Fibroblast of gingiva (primary cell): Measurements from ENCODE around the gene PAPPA2.
"Not testable (repeated sequence)": the region's sequence is repeated elsewhere in the genome, so short reads cannot be mapped to it uniquely, and the experiment has no call there.

ENCODE experiments used
- DNase-seq: peaks from one replicate; pipeline ENCODE4 v3.0.0-alpha.2; 2011; ENCODE audit warnings: low read depth

PAPPA2 gene

DNA sequence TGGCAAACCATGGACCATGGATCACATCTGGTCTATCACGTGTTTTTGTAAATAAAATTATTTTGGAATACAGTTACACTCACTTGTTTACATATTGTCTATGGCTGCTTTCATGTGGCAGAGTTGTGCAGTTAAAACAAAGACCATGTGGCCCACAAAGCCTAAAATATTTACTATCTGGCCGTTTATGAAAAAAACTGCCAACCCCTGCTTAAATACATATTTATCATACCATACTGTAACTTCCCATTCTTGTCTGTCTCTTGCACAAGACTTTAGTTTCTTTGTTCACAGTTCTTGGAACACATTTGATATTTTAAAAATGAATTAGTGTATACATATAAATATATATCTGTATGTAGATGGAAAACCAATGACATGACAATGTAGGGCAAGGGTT, 141.5 kb downstream of the PAPPA2 start:
- DNase-seq: no peak

DNA sequence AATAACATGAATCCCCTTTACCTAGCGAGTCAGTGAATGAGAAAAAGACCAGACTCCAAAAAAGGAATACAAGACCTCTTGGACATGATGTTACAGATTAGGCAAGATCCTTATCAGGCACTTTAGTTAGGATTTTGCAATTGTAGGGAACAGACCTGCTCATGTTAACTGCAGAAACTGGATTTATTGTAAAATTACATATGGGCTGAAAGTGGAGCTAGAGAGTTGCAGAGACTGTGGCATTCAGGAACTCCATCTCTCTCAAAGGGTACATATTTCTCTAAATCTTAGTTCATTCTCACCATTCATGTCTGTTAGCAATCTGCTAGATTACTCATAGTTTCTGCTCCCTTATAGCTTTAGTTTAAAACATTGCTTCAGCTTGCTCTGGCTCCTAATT, 142.2 kb downstream of the PAPPA2 start:
- DNase-seq: no peak

DNA sequence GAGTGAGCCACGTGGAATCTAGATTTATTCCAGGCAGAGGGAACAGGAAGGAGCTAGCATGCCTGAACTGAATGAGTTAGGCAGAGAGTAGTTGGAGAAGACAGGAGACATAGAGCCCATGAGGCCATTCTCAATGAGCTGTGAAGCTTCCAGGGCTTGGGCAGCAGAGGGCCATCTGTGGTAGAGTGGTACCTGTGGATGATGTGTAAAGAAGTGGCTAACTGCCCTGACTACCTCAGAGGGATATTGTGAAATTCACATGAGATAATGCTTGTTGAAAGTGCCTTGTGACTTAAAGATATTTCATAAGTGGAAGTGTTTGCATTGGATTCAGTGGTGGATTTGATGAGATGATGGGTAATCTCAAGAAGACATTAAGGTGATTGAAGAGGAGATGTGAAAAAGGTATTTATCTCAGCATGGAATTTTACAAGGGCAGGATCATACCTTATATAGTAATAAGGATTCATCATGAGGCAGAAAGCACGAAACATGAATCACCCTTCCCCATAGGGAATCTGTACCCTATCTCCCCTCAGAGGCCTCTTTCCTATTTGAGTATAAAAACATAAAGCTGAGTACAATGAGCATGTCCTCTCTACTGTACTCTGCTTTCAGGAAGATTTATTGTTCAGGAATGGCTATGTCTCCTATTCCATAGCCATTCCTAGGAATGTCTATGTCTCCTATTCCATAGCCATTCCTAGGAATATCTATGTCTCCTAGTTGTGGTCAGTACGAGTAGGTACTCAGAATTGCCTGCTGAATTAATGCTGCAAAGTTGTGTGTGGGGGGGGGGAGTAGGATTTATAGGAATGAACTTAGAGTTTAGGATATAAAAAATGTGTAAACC, 146.8 kb downstream of the PAPPA2 start:
- no peak for DNase-seq

DNA sequence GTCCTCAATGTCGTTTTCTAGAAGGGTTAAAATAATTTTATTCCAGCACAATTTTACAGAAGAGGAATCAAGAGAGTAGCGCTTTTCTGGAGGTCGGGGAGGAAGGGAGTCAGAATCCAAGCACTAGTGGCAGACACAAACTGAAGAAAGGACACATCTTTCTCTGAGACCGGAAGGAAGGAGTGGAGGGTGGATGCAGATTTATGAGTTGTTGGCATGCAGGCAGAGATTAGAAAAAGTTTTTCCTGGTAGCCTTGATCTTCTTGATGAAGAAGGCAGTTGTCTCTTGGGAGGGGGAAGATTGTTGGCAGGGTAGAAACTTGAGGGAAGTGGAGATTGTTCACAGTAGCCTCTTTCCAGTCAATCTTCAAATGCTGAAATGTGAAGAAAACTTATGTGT, 149.8 kb downstream of the PAPPA2 start:
- no peak for DNase-seq

DNA sequence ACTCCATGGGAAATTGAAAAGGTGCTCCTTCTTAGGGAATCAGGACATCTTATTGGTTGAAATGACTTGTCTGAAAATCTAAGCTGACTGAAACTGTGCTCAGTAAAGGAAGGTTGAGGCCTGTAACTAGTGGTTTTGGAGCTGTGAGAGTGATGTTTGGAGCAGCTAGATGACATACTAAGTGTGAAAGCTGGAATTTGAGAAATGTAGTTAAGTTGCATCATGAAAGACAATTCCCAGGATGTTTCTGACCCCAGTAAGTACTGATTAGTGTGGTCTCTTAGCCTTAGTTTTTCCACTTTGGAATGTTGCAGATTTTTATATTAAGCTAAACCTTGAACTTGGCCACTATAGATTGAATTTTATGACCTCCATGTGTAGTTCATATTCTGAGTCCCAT, 154.9 kb downstream of the PAPPA2 start:
- DNase-seq: no peak

DNA sequence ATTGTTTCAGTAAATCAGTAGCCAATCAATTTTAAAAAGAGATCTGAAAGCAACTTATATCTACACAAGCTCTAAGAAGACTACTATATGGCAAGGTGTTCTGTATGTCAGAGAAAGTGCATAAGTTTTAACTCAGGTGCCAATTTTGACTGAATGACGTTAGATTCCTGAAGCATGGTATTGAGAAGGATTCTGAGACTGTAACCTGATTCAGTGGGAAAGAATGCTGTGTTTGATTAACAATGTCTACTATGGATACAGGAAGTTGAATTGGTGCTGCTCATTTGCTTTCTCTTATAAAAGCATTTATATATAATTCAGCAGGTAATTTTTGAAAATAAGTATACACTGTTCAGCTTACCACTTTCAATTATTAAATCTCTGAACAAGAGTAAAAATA, 156.3 kb downstream of the PAPPA2 start:
- DNase-seq: no peak

DNA sequence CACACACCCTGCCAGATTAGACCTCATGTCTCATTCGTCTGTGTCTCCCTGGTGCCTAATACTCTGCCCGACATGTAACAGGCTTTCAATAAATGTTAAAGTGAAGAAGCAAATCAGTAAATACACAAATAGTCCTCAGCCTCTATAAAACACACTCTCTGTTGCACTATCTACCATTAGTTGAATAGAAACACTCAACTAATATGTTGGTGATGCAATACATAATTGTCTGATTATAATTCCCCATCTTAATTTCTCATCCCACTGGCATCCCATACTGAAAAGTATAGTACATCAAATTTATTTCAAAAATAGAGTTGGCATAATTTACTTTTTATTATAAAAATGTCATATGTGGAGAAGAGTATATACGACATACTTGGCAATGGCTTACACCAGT, 162.4 kb downstream of the PAPPA2 start:
- no peak for DNase-seq

DNA sequence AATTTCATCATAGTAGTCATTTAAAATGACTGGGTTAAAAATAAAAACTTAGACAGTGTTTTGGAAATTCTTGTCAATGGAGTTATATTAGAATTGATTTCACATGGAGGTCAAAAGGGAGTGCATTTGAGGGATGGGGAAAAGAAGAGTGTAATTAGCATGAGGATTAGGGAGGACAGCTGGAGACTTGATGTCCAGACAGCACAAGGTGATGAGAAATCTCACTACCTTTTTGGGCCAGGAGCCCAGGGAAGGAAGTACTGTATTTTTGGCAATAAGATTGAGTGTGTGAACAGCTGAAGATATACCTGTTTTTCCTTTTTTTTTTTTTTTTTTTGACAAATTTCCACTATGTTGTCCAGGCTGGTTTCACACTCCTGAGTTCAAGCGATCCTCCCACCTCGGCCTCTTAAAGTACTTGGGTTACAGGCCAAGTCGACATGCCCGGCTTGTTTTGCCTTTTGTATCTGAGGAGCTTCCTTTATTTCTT, 163.6 kb downstream of the PAPPA2 start:
- DNase-seq: no peak

DNA sequence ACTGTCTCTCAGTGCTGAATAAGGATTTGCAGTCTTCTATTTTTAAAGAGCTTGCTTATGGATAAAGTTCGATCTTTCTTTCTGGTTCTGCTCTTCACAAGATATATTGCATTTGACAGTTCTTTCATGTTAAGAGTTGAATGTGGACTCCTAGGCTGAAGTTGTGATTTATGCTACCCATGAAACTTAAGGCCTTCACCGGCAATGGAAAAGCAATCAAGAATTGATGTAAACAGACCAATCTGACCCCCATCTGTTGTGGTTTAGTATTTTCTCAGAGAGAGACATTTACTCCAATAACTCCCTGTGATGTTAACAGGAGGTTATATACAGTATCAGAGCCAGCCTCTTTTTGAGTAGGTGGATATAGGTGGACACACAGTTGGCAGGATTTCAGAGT, 165.8 kb downstream of the PAPPA2 start:
- no peak for DNase-seq

DNA sequence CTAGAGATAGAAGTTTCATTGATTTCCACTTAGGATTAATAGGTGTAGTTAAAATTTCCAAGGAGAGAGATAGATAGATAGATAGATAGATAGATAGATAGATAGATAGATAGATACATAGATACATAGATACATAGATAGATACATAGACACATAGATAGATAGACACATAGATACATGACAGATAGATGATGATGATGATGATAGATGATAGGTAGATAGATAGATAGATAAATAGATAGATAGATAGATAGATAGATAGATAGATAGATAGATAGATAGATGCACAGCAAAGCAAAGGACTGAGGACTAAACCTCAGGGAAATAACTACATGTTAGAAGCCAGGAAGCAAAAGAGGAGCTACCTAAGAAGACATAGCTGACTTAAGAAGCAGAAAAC, 171.8 kb downstream of the PAPPA2 start:
- not testable (repeated sequence) for DNase-seq

DNA sequence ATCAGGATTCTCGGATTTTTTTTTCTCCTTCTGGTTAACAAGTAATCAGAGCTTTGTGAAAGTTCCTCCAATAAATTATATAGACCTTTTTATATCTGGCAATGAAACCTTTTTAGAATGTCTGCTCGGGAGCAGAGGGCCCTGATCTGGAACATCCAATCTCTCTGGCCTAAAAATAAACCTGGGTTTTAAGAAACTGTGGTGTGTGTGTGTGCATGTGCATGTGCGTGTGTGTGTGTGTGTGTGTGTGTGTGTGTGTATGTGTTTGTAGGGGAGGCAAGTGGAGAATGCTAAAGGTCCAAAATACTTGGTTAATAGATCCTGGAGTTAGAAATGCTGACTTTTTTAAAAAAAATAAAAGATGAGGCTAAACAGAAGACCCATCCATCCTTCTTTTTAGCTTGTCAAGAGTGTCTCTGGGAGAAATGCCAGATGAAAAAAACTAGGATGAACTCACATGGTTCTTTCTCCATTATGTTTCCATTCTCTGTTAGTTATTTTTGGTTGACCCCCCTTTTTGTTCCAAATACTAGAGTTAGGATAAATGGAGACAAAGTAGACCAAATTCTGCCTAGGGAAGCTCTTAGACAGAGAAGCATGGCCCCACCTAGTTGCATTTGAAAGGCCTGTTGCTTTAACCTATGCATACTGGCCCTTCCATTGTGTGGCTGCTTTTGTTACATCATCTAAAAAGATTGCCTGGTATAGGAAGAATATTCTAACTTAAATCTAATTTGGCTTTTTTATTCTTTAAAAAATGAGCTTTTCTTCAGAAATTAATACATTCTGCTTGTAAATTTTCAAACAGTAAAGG, 175.9 kb downstream of the PAPPA2 start:
- DNase-seq: no peak

DNA sequence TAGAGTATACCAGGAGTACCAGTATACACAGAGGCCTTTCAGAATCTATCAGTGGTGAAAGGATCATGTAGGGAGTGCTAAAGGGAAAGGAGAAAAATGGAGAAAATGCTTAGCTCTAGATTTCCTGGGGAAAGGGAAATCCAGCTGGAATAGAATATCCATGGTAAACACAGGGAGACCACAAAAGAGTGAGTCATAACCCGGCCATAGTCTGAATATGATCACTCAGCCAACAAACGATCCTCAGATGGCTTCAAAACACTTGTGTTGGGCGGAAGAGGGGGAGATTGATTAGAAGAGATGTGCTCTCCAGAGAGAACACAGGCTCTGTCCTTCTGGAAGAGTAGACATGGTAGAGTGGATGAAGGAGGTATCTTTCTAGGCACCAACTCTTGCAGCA, 180.6 kb downstream of the PAPPA2 start:
- DNase-seq: no peak

DNA sequence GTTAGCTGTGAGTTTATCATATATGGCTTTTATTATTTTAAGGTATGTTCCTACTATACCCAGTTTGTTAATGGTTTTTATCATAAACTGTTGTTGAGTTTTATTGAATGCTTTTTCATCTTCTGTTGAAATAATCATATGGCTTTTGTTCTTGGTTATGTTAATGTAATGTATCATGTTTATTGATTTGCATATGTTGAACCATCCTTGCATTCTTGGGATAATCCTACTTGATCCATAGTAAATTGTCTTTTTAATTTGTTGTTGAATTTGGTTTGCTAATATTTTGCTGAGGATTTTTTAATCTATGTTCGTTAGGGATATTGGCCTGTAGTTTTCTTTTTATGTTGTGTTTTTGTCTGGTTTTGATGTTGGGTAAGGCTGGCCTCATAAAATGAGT, 185.6 kb downstream of the PAPPA2 start:
- DNase-seq: no peak

DNA sequence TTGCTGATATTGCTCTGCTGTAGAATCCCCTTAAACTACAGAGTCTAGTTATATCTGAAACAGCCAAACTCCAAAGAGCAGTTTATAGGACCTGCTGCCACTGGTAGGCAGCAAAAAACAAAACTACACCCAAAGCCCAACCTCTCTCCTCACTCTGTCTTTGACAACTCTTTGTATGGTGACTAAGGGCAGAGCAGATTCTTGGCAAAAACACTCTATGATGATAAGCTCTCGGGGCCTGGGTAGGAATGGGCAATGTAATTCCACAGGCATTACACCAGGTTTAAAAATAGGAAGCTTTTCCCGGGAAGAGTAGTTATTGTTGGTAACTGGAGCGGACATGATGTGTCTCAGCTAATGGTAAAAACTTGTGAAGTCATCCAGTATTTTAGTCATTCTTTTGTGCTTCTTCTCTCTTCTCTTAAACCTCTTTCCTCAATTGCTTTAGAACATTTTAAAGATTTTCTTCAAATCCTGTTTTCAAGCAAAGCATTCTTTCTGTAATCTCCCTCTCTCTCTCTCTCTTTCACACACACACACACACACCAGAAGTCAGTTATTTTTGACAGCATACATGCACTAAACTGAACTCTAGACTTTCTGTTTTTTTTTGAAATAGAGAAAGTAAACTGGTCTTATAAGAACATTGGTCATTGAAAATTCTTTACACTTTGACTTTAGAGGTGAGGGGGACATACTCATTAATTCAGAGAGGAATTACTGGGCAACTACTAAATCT, 193.5 kb downstream of the PAPPA2 start:
- peak; percentile 20 for DNase-seq

DNA sequence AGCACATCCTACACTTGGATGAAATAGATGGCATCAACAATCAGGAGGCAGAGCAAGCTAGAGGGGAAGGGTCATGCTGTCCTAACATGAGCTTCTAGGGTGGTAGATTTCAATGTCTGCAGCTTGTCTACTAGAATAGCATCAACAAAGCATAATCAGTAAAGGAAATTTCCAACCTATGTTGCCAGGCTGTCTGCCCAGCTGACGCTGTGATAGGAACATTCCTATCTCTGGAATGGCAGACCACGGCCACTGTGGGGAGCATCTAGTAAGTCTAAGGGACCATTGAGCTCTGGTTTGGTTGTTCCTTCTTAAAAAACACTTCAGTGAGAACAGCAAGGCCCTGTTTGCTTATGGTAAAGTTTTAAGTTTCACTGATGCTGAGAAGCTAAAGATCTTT, 206.8 kb downstream of the PAPPA2 start:
- no peak for DNase-seq

DNA sequence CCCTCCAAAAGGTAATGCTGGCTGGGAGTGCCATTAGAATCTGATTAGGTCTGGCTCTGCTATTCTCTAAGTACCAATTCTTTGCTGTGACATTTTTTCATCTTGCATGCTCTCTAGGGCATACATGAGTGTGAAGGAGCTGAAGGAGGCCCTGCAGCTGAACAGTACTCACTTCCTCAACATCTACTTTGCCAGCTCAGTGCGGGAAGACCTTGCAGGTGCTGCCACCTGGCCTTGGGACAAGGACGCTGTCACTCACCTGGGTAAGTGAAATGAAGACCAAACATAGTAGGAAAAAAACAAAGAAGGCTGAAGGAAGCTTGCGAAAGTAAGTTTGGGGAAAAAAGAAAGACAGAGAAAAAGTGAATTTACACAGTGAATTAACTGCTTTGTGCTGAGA, 207.9 kb downstream of the PAPPA2 start:
- no peak for DNase-seq

DNA sequence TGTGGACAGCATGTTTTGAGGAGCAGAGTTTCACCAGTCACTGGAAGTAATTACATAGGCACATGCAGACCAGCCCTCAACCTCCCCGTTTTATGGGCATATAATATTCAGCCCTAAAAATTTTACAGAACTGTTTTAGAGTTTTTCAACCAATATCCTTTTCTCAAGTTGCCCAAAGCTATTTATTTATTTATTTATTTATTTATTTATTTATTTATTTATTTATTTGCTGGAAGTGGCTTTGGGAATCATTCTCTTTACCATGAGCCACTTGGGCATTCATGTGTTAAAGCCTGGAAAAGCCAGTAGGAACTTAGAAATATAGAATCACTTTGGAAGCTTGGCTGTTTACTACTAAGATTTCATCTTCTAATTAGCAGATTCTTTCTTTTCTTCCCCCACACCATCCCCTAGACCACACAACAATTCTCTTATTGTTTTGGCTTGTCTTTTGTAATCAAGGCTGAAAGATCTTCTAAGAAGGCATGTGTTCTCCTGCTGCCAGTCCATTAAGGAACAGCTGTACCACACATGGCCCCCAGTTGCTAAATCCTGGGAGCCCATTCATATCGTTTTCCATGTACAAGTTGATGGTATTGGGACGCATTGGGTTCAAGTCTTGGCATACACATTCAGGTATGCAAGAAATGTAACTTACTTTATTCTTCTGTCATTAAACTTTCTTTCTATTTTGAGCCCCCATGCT, 220.0 kb downstream of the PAPPA2 start:
- no peak for DNase-seq

DNA sequence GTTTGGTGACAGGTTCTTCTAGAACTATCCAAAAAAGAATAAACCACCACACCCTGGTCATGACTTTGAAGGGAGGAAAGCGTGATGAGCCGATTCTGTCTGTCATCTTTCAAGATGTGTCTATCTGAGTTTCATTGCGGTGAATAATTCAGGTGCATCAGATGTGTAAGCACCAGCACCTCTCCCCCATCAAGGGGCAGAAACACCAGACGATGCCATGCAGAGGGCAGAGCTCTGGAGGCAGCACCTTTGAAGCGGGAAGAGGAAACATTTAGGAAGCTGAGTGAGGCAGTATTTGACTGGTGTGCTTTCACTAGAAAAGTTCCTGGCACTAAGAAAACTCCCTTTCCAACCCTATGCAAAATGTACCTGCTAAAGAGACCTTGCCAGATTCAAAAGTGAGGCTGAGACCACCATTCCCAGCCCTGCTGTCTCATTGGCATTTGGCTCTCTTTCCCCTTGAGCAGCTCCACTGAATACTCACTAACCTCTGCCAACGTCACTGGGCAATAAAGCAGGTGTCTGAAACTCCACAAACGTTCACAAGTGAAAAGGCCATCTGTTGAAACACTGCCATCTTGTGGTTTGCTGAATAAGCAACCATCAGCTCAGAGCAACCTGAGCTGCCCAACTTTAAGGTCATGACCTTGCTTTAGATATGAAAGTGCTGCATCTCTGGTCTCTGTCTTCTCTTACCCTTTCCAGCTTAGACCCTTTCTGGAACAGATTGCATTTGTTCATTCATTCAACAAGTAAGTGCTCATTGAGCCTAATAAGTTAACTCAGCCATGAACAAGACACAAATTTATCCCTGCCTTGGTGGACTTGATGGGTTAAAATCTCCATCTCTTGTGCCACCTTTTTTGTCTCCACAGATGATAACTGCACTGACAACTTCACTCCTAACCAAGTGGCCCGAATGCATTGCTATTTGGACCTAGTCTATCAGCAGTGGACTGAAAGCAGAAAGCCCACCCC, 228.6 kb downstream of the PAPPA2 start:
- peak; percentile 8 for DNase-seq

DNA sequence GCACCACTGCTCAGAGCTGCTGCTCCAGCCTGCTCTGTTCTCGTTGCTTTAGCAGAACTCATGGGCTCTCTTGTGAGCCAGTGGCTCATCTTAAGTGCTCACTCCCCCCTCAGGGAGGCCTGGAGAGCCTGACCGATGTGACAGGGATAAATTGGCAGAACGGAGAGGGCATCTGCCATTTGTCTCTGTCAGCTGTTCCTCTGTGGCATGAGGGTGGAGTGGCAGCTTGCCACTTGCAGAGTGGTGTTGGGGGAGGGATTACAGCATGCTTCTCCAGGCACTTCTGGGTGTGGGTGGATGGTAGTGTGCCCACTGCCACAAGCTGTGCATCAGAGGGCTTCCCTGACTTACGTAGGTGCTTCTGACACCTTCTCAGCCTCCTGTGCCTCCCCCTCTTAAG, 229.5 kb downstream of the PAPPA2 start:
- no peak for DNase-seq

DNA sequence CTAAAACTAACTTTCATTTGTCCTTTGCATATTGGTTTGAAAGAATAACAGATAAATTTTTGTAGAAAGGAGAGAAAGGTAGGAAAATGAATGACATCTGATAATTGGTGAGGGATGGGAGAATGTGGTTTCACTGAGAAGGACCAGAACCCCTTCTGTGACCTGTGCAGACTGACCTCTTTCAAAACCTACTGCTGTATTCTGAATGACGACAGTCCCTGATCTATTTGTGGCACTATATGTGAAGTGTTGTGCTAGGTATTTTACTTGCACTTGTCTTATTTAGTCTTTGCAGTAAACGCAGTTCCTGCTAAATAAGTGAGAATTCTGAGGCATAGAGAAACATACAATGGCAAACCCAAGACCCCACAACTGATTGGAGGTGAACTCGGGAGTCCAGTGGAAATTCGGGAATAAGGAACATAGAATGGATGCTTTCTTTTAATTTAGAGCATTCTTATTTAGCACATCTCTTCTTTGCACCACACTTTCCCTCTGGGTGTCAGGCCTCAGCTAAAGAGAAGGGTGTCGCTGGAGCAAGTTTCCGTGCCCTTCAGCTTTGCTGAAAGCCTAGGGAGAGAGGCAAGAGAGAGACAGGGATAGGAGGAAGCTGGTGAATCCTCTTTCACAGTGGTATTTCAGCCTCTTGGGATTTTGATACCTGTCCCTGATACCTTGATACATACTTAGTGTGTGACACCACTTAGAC, 230.2 kb downstream of the PAPPA2 start:
- DNase-seq: no peak
